BLaER1 treated with 17β-estradiol and CSF1 and Interleukin-3, amounts not matched to agents 10 nM and 100 nM (cell line): ENCODE results near the gene ATRIP.

Experiments used
- H3K27ac ChIP-seq, 11 experiments: shearing (Covaris generic); formaldehyde crosslinking; 2 replicates each; pipeline ENCODE4 v1.8.1; 2022
- H3K27me3 ChIP-seq, 11 experiments: shearing (Covaris generic); formaldehyde crosslinking; 2 replicates each; pipeline ENCODE4 v1.8.1; 2022
- H3K36me3 ChIP-seq, 11 experiments: shearing (Covaris generic); formaldehyde crosslinking; 2 replicates each; pipeline ENCODE4 v1.8.1; 2022
- H3K4me1 ChIP-seq, 10 experiments: shearing (Covaris generic); formaldehyde crosslinking; 2 replicates each; pipeline ENCODE4 v1.8.1; 2022
- H3K4me2 ChIP-seq, 11 experiments: shearing (Covaris generic); formaldehyde crosslinking; 2 replicates each; pipeline ENCODE4 v1.8.1; 2022
- H3K4me3 ChIP-seq, 10 experiments: shearing (Covaris generic); formaldehyde crosslinking; 2 replicates each; pipeline ENCODE4 v1.8.1; 2022
- H3K9ac ChIP-seq, 11 experiments: shearing (Covaris generic); formaldehyde crosslinking; 2 replicates each; pipeline ENCODE4 v1.8.1; 2022
- H3K9me3 ChIP-seq, 11 experiments: shearing (Covaris generic); formaldehyde crosslinking; replicated peaks in 1 of 11; 2 replicates each; pipeline ENCODE4 v1.8.1; 2022
- H4K20me1 ChIP-seq, 11 experiments: shearing (Covaris generic); formaldehyde crosslinking; 2 replicates each; pipeline ENCODE4 v1.8.1; 2022
- Cebpa-rat ChIP-seq, 11 experiments: shearing (Covaris generic); IDR thresholded peaks; 2 replicates each; pipeline ENCODE4 v1.8.1; 2022

ATRIP gene

DNA sequence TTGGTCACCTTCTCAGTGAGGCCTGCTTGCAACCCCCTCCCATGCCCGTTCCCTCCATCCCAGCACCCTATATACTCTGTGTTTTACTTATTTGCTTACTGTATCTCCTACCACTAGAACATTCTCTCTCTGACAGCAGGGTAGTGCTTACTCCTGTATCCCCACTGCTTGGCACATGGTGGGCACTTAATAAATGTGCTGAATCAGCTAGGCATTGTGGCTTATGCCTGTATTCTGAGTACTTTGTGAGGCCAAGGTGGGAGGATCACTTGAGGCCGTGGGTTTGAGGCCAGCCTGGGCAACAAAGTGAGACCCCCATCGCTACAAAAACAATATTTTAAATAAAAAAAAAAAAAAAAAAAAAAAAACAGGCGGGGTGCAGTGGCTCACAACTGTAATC, 65.0 kb downstream of the ATRIP start:
- H3K9ac ChIP-seq = no peak overlapping the region
- no peaks in the 10 kb centered on the region for H3K27me3 ChIP-seq
- H3K9me3 ChIP-seq = no peaks in the 10 kb centered on the region
- peaks cover 0 to 9% (median 0%) of the 10 kb centered on the region in 11 experiments; a peak in 1 of 22 replicates for H4K20me1 ChIP-seq
- peaks cover 37 to 62% (median 47%) of the 10 kb centered on the region in 10 experiments for H3K4me1 ChIP-seq
- TF ChIP-seq Cebpa-rat (IDR thresholded peaks at IDR 0.05) = no peak
- H3K36me3 ChIP-seq = peaks cover 0 to 5% (median 0%) of the 10 kb centered on the region in 11 experiments; a peak in 2 of 22 replicates
- H3K4me2 ChIP-seq = no peak overlapping the region
- no peak overlapping the region for H3K4me3 ChIP-seq
- no peak overlapping the region for H3K27ac ChIP-seq

DNA sequence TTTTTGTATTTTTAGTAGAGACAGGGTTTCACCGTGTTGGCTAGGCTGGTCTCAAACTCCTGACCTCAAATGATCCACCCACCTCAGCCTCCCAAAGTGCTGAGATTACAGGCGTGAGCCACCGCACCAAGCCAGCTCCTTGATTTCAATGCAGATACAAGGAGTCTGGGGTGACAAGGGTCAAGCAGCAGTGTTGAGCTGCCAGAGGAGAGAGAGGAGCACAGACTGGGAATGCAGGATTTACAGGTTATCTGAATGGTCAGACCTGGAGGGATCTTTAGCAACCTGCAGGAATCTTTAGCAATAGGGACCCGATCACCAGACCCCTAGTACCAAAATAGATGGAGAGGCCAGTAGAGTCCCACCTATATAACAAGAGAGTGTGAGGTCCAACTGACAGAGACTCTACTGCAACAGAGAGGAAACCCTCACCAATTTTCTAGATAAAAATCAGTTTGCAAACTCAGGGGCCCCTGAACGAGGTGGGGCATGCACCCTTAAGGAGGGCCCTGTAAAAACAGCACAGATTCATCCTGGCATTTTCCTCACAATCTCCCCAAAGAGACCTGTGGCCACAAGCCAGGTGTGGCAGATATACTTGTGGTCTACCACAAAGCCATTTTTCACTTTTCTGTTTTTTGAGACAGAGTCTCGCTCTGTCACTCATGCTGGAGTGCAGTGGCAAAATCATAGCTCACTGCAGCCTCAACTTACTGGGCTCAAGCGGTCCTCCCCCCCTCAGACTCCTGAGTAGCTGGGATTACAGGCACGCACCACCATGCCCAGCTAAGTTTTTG, 68.1 kb downstream of the ATRIP start:
- peaks cover 30 to 54% (median 41%) of the 10 kb centered on the region in 10 experiments for H3K4me1 ChIP-seq
- H3K27ac ChIP-seq = no peak overlapping the region
- H3K27me3 ChIP-seq = no peaks in the 10 kb centered on the region
- H3K9ac ChIP-seq = peak overlapping the region in 4 of 11 experiments; percentile 5 to 42 (median 26); a peak in 3 of 22 replicates
- H3K36me3 ChIP-seq = peaks cover 0 to 33% (median 16%) of the 10 kb centered on the region in 11 experiments; a peak in 10 of 22 replicates
- no peak for TF ChIP-seq Cebpa-rat (IDR thresholded peaks at IDR 0.05)
- no peaks in the 10 kb centered on the region for H3K9me3 ChIP-seq
- peaks cover 0 to 9% (median 0%) of the 10 kb centered on the region in 11 experiments; a peak in 3 of 22 replicates for H4K20me1 ChIP-seq
- no peak overlapping the region for H3K4me3 ChIP-seq
- H3K4me2 ChIP-seq = peak overlapping the region in 9 of 11 experiments; percentile 14 to 59 (median 50); a peak in 16 of 22 replicates
